Smooth muscle cell (in vitro differentiated cells): ENCODE measurements around the gene HTR2A. TPM values are rescaled to one million over a fixed set of nuclear protein-coding genes. Genes with fewer than 3 reads are reported as not detected.
A peak's percentile ranks its signal among the peaks of the same experiment; 100 is the strongest.

Source experiments
- DNase-seq: peaks from one replicate; lab custom pipeline; 2025; ENCODE audit not compliant: unreplicated experiment; lab: John Stamatoyannopoulos, UW
- H2AFZ ChIP-seq: fragments of 200-600 bp; sonication (generic); 2 replicates; pipeline ENCODE4 v1.6.0; 2016; ENCODE audit warnings: antibody characterized with exemption, low read depth, mild to moderate bottlenecking
- H3F3A ChIP-seq: fragments of 200-600 bp; sonication (generic); 2 replicates; pipeline ENCODE4 v1.6.0; 2017; ENCODE audit warnings: antibody characterized with exemption, low read depth
- H3K27ac ChIP-seq: fragments of 200-600 bp; sonication (generic); 2 replicates; pipeline ENCODE4 v1.5.1; 2016; ENCODE audit warnings: low read depth, mild to moderate bottlenecking
- H3K27me3 ChIP-seq: fragments of 200-600 bp; sonication (generic); 2 replicates; pipeline ENCODE4 v1.6.1; 2016; ENCODE audit warnings: low read depth, mild to moderate bottlenecking
- H3K36me3 ChIP-seq: fragments of 200-600 bp; sonication (generic); 2 replicates; pipeline ENCODE4 v1.5.1; 2016; ENCODE audit warnings: low read depth
- H3K4me1 ChIP-seq: fragments of 200-600 bp; sonication (generic); 2 replicates; pipeline ENCODE4 v1.5.1; 2016; ENCODE audit warnings: low read depth
- H3K4me2 ChIP-seq: fragments of 200-600 bp; sonication (generic); 2 replicates; pipeline ENCODE4 v1.6.0; 2016; ENCODE audit warnings: mild to moderate bottlenecking
- H3K4me3 ChIP-seq: fragments of 200-600 bp; sonication (generic); 2 replicates; pipeline ENCODE4 v1.5.1; 2016; ENCODE audit warnings: mild to moderate bottlenecking
- H3K79me2 ChIP-seq: fragments of 200-600 bp; sonication (generic); 2 replicates; pipeline ENCODE4 v1.6.0; 2016; ENCODE audit warnings: low read depth, mild to moderate bottlenecking
- H3K9ac ChIP-seq: fragments of 200-600 bp; sonication (generic); 2 replicates; pipeline ENCODE4 v1.6.0; 2016; ENCODE audit warnings: low read depth
- H3K9me3 ChIP-seq: fragments of 200-600 bp; sonication (generic); replicated peaks from 2 replicates; pipeline ENCODE4 v1.5.1; 2016; ENCODE audit warnings: low read depth
- H4K20me1 ChIP-seq: fragments of 200-600 bp; sonication (generic); 2 replicates; pipeline ENCODE4 v1.6.0; 2016; ENCODE audit warnings: low read depth
- WGBS: methylation state at CpG from one replicate; pipeline ENCODE4 v1.1.7; 2016; ENCODE audit warnings: low lambda C conversion rate; 5-methylcytosine and 5-hydroxymethylcytosine counted together
- polyA plus RNA-seq: library from polyadenylated mRNA; unstranded; fragments of >200 nt; fragmentation: Nextera tagmentation; extraction: Ambion mirVana; gene quantifications from 2 replicates; pipeline ENCODE4 v1.2.1, GENCODE V29; 2016
- total RNA-seq: library from RNA; depleted of rRNA; stranded (reverse); fragments of >200 nt; gene quantifications from 2 replicates; pipeline ENCODE4 v1.2.3, GENCODE V29; 2014
- TF ChIP-seq, protein P1 (sequence below): fragments of 200-600 bp; sonication (generic); IDR thresholded peaks from 2 replicates; pipeline ENCODE4 v1.5.1; 2017; ENCODE audit warnings: borderline replicate concordance, mild to moderate bottlenecking, antibody characterized with exemption; ENCODE audit not compliant: insufficient read depth, poor library complexity, severe bottlenecking

HTR2A gene
- total and polyA plus RNA-seq, 2 experiments from 2014 or later, result 2.8 to 2.9 TPM

DNA sequence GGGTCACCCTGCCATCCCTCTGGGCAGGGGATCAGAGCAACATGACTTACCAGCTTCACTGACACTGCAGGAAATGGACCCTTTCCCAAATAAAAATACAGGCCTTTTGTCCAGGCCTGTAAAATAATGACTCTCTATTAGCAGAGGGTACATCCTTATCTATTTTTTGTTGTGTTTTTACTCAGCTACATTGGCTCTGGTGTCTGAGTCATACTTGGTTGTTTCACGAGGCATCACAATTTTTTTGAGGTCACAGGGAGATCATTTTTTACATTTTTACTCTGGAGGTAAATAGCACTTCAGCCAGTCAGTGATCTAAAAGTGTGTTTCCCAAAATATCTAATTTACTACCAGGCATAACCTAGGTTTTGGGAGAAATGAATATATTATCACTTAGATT lies 6.9 kb upstream of the HTR2A start:
- H3K36me3 ChIP-seq, result no peaks in the 10 kb centered on the region
- no peaks in the 10 kb centered on the region for H3F3A ChIP-seq
- H3K9ac ChIP-seq, result no peak overlapping the region
- H3K4me2 ChIP-seq, result no peak overlapping the region
- H3K27ac ChIP-seq, result peak overlapping the region; percentile 3
- 0% methylated on average over 1 of the region's 1 CpG for WGBS
- H3K4me1 ChIP-seq, result no peaks in the 10 kb centered on the region
- H3K4me3 ChIP-seq, result no peak overlapping the region
- no peaks in the 10 kb centered on the region for H4K20me1 ChIP-seq
- H3K79me2 ChIP-seq, result no peaks in the 10 kb centered on the region
- no peaks in the 10 kb centered on the region for H3K27me3 ChIP-seq
- TF ChIP-seq, protein P1, sequence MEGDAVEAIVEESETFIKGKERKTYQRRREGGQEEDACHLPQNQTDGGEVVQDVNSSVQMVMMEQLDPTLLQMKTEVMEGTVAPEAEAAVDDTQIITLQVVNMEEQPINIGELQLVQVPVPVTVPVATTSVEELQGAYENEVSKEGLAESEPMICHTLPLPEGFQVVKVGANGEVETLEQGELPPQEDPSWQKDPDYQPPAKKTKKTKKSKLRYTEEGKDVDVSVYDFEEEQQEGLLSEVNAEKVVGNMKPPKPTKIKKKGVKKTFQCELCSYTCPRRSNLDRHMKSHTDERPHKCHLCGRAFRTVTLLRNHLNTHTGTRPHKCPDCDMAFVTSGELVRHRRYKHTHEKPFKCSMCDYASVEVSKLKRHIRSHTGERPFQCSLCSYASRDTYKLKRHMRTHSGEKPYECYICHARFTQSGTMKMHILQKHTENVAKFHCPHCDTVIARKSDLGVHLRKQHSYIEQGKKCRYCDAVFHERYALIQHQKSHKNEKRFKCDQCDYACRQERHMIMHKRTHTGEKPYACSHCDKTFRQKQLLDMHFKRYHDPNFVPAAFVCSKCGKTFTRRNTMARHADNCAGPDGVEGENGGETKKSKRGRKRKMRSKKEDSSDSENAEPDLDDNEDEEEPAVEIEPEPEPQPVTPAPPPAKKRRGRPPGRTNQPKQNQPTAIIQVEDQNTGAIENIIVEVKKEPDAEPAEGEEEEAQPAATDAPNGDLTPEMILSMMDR, result no peak
- H3K9me3 ChIP-seq, result no peaks in the 10 kb centered on the region
- H2AFZ ChIP-seq, result no peak overlapping the region
- no peak for DNase-seq

DNA sequence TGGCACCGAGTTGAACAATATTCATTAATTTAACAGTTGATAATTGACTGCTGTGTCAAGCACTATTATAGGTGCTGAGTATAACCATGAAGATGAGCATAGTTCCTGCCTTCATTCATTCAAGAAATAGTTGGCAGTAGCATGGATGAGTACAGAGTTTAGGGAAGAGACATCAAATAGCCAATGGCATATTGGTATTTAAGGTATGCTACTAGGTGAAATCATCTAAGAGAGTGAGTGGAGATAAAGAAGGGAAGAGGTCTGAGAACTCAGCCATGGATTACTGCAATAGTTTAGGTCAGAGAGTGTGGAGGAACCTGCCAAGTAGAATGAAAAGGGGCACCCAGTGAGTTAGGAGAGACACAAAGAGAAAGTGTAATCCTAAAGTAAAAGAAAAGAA lies 4.9 kb upstream of the HTR2A start:
- TF ChIP-seq, protein P1, result no peak
- 93% methylated on average over 1 of the region's 1 CpG for WGBS

DNA sequence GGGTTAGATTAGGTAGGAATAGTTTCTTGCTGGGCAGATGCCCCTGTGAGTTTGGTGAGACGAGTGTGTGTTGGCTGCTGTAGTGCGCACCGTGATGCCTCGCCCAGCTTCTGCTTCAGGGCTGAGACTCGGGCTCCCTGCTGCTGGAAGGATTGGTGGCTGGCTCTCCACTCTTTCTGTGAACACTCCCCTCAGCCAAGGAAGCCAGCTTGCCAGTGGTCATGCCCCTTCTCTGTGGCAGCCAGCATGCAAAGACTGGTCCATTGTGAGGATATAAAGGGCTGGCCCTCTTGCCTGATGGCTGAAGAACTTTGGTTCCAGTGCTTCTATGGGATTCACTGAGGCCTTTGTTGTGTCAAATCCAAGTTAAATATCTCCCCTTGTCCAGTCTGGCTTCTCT lies 2.9 kb upstream of the HTR2A start:
- no peak for DNase-seq
- 95% methylated on average over 5 of the region's 5 CpGs for WGBS
- no peaks in the 10 kb centered on the region for H3K27me3 ChIP-seq
- no peak overlapping the region for H2AFZ ChIP-seq
- no peaks in the 10 kb centered on the region for H4K20me1 ChIP-seq
- H3F3A ChIP-seq, result peaks cover 4% of the 10 kb centered on the region
- no peak overlapping the region for H3K4me3 ChIP-seq
- TF ChIP-seq, protein P1, result no peak
- no peak overlapping the region for H3K27ac ChIP-seq
- H3K4me2 ChIP-seq, result no peak overlapping the region
- H3K79me2 ChIP-seq, result no peaks in the 10 kb centered on the region
- no peaks in the 10 kb centered on the region for H3K36me3 ChIP-seq
- no peaks in the 10 kb centered on the region for H3K9me3 ChIP-seq
- peaks cover 21% of the 10 kb centered on the region for H3K4me1 ChIP-seq
- H3K9ac ChIP-seq, result no peak overlapping the region

More for the DNA sequence above, 4.9 kb upstream of the HTR2A start:
- H3K27ac ChIP-seq, result no peak overlapping the region
- no peaks in the 10 kb centered on the region for H3K27me3 ChIP-seq
- H3K9ac ChIP-seq, result no peak overlapping the region
- H2AFZ ChIP-seq, result no peak overlapping the region
- no peaks in the 10 kb centered on the region for H3K9me3 ChIP-seq
- H4K20me1 ChIP-seq, result no peaks in the 10 kb centered on the region
- no peak overlapping the region for H3K4me2 ChIP-seq
- H3K4me3 ChIP-seq, result no peak overlapping the region
- no peaks in the 10 kb centered on the region for H3K36me3 ChIP-seq
- H3K79me2 ChIP-seq, result no peaks in the 10 kb centered on the region
- no peaks in the 10 kb centered on the region for H3F3A ChIP-seq
- no peak for DNase-seq
- H3K4me1 ChIP-seq, result peaks cover 5% of the 10 kb centered on the region

DNA sequence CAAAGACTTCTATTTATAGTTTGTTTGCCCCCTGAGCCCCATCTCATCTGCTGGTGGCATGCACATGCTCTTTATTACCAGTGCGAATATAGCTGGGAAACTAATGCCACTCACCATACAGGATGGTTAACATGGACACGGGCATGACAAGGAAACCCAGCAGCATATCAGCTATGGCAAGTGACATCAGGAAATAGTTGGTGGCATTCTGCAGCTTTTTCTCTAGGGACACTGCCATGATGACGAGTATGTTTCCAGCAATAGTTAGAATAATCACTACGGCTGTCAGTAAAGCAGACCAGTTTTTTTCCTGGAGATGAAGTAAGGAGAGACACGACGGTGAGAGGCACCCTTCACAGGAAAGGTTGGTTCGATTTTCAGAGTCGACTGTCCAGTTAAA lies 1.5 kb downstream of the HTR2A start:
- Histone ChIP-seq H3K27me3 (no peaks in the 10 kb centered on the region), H3K4me3 (peak overlapping the region; percentile 60), H3K4me1 (peaks cover 27% of the 10 kb centered on the region), H3K4me2 (peak overlapping the region; percentile 86), H3K9ac (no peak overlapping the region), H2AFZ (peak overlapping the region; percentile 95), H3F3A (peaks cover 11% of the 10 kb centered on the region), H3K9me3 (no peaks in the 10 kb centered on the region), H3K79me2 (no peaks in the 10 kb centered on the region), H4K20me1 (no peaks in the 10 kb centered on the region), H3K27ac (peak overlapping the region; percentile 49), H3K36me3 (no peaks in the 10 kb centered on the region)
- 56% methylated on average over 8 of the region's 8 CpGs for WGBS
- TF ChIP-seq, protein P1, result no peak
- DNase-seq, result no peak
